Adipose tissue (tissue), 3 donors: ENCODE measurements around the gene AEN. TPM values are rescaled to one million over a fixed set of nuclear protein-coding genes. Genes with fewer than 3 reads are reported as not detected.
A peak's percentile ranks its signal among the peaks of the same experiment; 100 is the strongest.

ENCODE experiments used
- H3K27ac ChIP-seq: one replicate; pipeline ENCODE4 v1.5.1; 2013; ENCODE audit warnings: low read depth, low read length
- whole genome bisulfite sequencing, 3 donors: extraction: QIAGEN DNeasy Blood & Tissue Kit; methylation state at CpG; one replicate each; pipeline ENCODE4 v1.1.7; 2013; 5-methylcytosine and 5-hydroxymethylcytosine counted together
- polyA plus RNA-seq, 3 donors: library from polyadenylated mRNA; stranded (reverse); fragments of 200-250 nt; gene quantifications; one replicate each; pipeline ENCODE4 v1.2.3, GENCODE V29; 2013
- donor health status: healthy with polysubstance abuse.
- donor health status: Bipolar disorder and iron deficiency.
- donor health status: healthy.

Gene AEN
- 10 to 100 TPM in 2 of 3 donors, 1 to 10 TPM in 1; 6.7 to 15.9 (median 11.4) TPM for polyA plus RNA-seq

DNA sequence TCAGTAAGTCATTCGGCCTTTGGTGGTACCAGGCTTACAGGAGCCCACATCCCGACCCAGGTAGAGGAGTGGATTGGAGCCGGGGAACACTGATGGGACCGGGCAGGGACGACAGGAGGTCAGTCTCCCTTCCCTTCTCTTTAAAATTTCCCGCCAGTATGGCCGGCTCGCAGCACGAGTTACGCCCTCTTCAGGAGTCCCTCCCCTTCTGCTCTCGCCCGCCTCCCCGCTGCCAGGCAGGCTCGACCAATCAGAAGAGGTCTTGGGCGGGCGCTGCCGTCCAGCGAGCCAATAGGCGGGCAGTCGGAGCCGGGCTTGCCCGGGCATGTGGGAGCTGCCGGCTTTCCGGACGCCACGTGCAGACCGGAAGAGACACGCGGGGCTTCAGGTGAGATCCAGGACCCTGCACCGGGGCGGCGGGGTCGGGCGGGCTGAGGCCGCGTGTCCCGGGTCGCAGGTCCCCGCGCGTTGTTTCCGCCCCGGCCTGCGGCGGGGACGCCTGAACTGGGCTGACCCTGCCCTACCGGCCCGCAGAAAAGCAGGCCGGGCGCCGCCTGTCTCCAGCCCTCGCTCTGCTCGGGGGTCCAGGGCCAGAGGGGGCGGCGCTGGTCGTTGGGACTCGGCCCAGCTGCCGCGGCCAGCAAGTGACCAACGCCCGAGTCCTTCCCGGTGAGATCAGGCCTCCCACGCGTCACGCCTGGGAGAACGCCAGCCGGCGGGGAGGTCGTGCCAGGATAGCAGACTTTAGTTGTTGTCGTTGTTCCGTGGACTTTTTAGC is at the start of gene AEN:
Gene AEN (plus strand): TSS at position 346 of the 778 bp plus-strand sequence. CDS start 4,870 bp downstream, outside the sequence.
- whole genome bisulfite sequencing, 3 donors: 0 to 1% (median 0%) methylated on average over 67 to 71 of the region's 71 CpGs
- H3K27ac ChIP-seq: peak within 1 kb of the TSS; percentile 87

GRCh38 chr15:88571852-88572259 is 49.3 kb upstream of the AEN start:
- H3K27ac ChIP-seq: no peak overlapping the region
- WGBS, 3 donors: 22 to 58% (median 58%) methylated on average over 5 of the region's 5 CpGs

GRCh38 chr15:88574077-88574476 is 47.1 kb upstream of the AEN start:
- H3K27ac ChIP-seq: no peak overlapping the region
- 46 to 65% (median 56%) methylated on average over 1 of the region's 1 CpG for WGBS, 3 donors

DNA sequence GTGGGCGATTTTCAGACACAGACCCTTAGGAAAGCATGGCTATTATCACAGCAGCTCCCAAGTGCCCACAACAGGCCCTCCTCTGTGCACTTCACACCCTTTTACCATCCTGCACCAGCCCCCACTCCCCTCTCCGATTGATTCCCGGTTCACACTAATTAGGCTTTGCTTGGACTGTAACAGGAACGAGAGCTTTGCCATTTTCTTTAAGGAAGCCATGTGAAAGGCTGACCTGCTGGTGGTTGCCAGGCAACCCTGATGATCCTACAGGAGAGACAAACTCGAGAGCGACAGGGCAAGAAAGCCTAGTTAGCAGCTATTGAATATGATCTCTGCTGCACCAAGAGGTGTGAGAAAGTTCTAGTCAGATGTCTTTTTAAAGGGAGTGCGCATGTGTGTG is 46.5 kb upstream of the AEN start:
- H3K27ac ChIP-seq: no peak overlapping the region
- 36 to 55% (median 49%) methylated on average over 7 of the region's 7 CpGs for WGBS, 3 donors

GRCh38 chr15:88579322-88579721 is 41.8 kb upstream of the AEN start:
- no peak overlapping the region for H3K27ac ChIP-seq
- 72 to 80% (median 74%) methylated on average over 3 of the region's 3 CpGs for WGBS, 3 donors

GRCh38 chr15:88580532-88580931 is 40.6 kb upstream of the AEN start:
- H3K27ac ChIP-seq: no peak overlapping the region
- 43 to 67% (median 47%) methylated on average over 4 of the region's 4 CpGs for WGBS, 3 donors

GRCh38 chr15:88586401-88587162 is 34.6 kb upstream of the AEN start:
- 44 to 60% (median 56%) methylated on average over 4 of the region's 4 CpGs for WGBS, 3 donors
- no peak overlapping the region for H3K27ac ChIP-seq

- WGBS, 3 donors: 70 to 88% (median 86%) methylated on average over 6 of the region's 6 CpGs
- no peak overlapping the region for H3K27ac ChIP-seq
Measured at GRCh38 chr15:88590759-88591158, 30.4 kb upstream of the AEN start.

GRCh38 chr15:88591384-88591783 is 29.8 kb upstream of the AEN start:
- no peak overlapping the region for H3K27ac ChIP-seq

DNA sequence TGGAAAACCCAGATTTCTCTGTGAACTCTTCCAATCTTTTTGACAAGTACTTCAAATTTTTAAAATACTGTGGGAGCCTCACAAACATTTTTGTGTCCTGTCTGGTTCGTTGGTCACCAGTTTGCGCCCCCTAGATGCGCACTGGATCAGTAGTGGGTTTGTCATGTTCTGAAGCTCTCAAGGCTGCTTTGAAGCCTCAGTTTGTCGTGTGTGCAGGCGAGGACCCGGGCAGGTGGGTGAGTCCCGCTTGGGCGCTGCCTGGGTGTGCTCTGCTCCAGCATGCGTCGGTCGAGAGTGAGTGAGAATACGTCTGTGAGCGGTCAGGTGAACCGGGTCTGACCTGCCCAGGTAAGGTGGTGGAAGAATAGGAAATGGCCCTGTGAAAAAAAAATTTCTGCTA is 17.3 kb upstream of the AEN start:
- H3K27ac ChIP-seq: no peak overlapping the region
- 5 to 13% (median 12%) methylated on average over 14 of the region's 14 CpGs for WGBS, 3 donors

GRCh38 chr15:88604381-88605188 is 16.6 kb upstream of the AEN start:
- 2 to 3% (median 3%) methylated on average over 46 of the region's 46 CpGs for WGBS, 3 donors
- no peak overlapping the region for H3K27ac ChIP-seq

DNA sequence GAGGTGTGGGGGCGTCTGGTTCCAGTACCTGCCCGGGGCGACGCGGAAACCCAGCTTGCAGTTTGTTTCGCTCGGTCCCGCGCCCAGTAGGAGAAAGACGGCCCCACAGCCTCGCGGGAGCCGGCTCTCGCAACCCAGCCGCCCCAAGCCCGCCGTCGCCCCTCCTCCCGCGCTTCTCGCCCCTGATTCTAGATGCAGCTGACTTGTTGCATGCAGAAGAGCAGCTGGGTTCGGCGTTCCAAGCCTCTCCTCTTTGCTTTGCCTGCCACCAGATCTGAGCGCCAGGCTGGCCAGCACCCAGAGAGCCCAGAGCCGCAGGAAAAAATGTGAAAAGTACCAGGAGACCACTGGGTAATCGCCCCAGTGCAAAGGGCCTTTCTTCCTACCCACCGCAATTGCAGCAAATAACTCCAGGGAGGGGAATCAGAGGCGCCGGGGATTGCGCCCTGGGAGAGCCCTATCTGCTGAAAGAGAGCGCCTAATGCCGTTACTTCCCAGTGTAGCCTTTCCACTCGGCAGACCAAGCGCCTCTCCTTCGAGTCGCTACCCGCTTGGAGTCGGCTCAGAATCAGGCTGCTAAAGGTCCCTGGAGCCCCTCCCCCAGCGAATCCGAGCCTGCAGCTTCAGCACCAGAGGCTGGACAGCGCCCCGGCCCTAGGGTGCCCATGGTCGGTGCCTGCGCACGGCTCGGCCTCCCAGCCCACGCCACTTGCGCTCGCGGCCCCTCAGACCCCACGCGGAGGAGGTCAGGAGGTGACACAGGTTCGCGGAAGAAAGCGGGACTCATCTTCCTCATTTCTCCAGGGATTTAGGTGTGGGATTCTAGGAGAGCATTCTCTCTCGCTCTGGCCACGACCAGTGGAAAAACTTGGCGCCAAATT is 15.7 kb upstream of the AEN start:
- 2 to 5% (median 3%) methylated on average over 51 to 58 of the region's 58 CpGs for WGBS, 3 donors
- no peak overlapping the region for H3K27ac ChIP-seq

GRCh38 chr15:88606070-88606794 is 14.9 kb upstream of the AEN start:
- no peak overlapping the region for H3K27ac ChIP-seq
- WGBS, 3 donors: 8 to 19% (median 16%) methylated on average over 25 to 26 of the region's 26 CpGs

DNA sequence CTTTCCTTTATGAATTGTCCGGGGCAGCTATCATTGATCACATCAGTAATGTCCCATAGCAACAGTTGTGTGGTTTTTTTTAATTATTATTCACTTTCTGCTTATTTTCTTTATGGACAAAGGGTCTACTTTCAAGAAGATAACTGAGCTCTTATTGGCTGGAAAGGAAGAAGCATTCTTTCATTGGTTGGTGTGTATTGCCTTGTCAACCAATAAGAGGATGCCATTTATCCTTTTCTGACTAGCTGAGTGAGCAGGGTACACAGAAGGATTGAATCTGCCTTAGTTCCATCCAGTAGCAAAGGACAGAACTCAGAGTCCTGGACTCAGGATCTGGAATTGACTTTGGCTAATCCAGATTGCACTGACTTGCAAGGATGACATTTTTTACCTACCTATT is 13.2 kb upstream of the AEN start:
- H3K27ac ChIP-seq: no peak overlapping the region
- WGBS, 3 donors: 67 to 78% (median 72%) methylated on average over 1 of the region's 1 CpG

- H3K27ac ChIP-seq: no peak overlapping the region
- WGBS, 3 donors: 69 to 73% (median 71%) methylated on average over 4 of the region's 4 CpGs
Measured at GRCh38 chr15:88608607-88609181, 12.4 kb upstream of the AEN start.

DNA sequence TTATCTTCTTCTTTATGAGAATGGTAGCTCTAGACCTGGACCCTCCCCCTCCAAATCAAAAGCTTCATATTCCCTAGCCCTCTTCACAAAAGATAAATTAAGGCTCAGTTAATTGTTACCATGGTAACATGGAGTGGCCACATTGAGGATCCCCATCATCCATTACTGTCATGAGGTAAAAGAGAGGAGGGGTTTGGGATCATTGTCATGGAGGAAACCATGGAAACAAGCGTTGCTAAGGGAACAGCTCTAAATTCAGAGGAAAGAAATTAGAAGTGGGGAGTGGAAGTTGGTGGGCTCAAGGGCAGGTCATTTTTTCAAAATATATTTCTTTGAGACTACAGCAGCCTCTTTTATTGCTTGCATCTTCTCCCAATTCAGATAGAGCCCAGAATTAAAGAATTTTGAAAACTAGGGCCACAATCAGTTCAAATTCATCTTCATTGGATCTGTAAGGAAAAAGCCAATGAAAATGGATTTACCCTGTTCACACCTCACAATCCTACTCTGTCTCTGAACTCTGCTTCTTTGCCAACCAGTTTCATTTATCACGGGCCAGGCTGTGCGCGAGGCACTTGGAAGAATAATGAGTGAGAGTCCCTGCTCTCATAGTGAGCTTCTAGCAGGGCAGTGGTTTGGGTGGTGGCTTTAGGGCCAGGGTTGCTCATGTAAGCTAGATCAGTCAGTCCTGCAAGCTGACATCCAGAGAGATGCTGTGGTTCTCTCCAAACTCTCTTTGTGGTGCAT is 11.6 kb upstream of the AEN start:
- 57 to 80% (median 75%) methylated on average over 4 of the region's 4 CpGs for WGBS, 3 donors
- no peak overlapping the region for H3K27ac ChIP-seq
